Activated naive CD8-positive, alpha-beta T cell treated with anti-CD3 and anti-CD28 coated beads, Interleukin-2, amount 50 U/mL, for 16 hours (primary cell): ENCODE results near the gene CD2AP.
"Not testable (repeated sequence)": the region's sequence is repeated elsewhere in the genome, so short reads cannot be mapped to it uniquely, and the experiment has no call there.

Experiments
- DNase-seq: peaks from one replicate; pipeline ENCODE4 v3.0.0-alpha.2; 2020; ENCODE audit warnings: low read depth, low spot score

Gene CD2AP

DNA sequence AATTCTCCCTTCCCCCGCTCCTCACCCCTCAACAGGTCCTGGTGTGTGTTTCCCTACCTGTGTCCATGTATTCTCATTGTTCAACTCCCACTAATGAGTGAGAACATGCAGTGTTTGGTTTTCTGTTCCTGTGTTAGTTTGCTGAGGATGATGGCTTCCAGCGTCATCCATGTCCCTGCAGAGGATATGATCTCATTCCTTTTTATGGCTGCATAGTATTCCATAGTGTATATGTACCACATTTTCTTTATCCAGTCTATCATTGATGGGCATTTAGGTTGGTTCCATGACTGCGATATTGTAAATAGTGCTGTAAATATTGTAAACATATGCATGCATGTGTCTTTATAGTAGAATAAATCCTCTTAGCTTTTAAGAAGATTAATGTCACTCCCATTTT is 89.0 kb downstream of the CD2AP start:
- not testable (repeated sequence) for DNase-seq

DNA sequence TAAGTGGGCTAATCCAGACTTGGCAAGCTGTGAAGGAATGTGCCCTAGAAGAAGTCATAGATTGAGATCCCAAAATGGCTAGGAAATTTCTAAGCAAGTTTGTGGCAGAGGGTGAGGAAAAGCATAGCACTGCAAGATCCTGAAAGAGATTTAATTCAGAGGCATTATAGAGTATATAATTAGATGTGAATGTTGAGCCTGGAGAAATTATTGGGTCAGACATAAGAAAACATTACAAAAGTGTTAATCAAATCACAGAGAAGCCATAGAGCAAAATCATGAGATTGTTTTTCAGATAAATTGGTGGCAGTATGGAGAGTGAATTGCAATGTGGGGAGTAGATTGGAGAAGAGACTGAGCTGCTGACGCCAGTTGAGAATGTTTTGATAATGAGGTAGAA is 90.0 kb downstream of the CD2AP start:
- DNase-seq, result no peak

DNA sequence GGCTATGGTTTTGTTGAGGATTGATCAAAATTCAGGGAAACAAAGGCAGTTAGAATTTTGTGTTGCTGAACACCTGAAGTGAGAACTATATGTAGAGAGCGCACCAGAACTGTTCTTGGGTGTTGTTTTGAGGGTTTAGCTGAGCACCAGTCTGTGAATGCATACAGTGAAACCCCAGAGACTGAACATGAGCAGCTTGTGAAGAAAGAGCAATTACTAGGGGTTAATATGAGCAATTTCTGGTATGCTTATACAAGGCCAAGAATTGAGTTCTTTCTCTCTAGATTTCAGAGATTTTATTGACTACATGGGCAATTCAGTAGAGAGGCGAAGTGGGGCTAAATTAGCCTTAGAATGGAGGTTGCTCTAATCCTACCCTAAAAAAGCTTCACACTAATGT is 93.9 kb downstream of the CD2AP start:
- DNase-seq, result no peak

DNA sequence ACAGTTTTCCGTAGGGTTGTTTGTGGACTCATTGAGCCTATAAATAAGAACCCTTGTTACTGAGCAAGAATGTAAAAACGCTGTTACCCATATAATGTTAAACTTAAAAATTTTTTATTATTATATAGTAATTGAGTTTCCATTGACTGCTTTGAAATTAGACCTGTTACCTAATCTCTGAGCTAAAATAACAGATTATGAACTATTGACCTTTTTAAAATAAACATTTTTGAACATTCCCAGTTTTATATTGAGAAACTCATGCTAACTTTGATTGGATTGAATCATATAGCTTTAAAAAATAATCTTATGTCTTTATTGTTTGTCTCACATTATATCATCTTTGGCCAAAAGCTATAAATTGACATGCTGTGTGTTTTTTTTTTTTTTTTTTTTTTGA is 95.5 kb downstream of the CD2AP start:
- no peak for DNase-seq

DNA sequence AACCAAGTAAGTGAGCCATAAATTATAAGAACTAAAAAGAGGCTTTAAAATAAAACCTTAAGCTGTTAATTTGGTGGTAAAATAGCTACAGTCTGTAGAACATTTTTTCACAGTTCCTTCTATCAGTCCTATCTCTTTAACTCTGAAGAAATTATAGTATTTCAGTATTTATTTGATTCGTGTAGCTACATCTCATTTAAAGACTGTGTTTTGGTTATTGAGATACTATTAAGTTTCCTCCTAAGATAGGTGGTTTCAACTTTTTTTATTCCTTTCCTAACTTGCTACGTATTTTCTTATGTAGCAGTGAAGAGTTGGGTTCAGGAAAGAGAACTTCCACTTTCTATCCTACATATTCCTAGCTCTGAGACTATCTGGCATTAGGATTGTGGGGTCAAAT is 97.2 kb downstream of the CD2AP start:
- no peak for DNase-seq

DNA sequence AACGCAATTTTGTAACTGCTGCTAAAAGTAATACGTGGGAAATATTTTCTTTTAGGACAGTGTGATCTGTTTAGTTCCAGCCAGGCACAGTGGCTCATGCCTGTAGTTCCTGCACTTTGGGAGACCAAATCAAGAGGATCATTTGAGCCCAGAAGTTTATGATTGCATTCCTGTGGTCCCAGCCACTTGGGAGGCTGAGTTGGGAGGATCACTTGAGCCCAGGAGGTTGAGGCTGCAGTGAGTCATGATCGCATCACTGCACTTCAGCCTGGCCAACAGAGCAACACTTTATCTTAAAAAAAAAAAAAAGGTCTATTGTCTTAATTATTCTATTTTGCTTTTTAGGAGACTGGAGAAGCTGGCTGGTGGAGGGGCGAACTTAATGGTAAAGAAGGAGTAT is 101.5 kb downstream of the CD2AP start:
- no peak for DNase-seq

DNA sequence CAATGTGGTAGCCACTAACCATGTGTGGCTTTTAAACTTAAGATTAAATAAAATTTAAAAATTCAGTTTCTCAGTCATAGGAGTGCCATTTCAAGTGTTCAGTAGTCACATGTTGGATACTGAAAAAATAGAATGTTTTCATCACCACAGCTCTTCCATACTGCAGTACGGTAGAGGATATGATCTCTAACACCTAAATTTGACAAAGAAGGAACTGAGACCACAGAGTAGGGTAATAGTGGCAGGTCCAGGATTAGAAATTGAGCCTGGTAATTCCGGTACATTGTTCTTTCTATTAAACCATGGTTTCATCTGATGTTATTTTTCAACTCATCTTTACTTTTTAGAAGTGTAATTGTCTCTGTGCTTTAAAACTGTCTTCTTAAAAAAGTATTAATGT is 104.0 kb downstream of the CD2AP start:
- no peak for DNase-seq

DNA sequence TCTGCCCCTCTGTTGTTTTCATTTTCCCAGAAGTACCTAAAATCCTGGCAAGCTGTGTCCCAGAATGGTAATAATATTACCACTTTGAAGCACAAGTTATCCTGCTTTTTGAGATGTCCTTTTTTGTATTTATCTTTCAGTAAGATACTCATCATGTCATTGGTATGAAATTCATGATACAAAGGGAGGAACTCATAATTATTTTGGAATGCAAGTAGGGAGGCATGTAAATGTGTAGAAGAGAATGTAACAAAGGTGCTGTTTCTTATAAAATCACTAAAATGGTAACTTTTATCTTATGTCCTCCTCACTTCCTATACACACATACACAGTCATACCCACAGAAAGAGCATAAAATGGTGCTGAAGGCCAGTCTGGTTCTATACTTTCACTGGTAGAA is 109.9 kb downstream of the CD2AP start:
- no peak for DNase-seq

DNA sequence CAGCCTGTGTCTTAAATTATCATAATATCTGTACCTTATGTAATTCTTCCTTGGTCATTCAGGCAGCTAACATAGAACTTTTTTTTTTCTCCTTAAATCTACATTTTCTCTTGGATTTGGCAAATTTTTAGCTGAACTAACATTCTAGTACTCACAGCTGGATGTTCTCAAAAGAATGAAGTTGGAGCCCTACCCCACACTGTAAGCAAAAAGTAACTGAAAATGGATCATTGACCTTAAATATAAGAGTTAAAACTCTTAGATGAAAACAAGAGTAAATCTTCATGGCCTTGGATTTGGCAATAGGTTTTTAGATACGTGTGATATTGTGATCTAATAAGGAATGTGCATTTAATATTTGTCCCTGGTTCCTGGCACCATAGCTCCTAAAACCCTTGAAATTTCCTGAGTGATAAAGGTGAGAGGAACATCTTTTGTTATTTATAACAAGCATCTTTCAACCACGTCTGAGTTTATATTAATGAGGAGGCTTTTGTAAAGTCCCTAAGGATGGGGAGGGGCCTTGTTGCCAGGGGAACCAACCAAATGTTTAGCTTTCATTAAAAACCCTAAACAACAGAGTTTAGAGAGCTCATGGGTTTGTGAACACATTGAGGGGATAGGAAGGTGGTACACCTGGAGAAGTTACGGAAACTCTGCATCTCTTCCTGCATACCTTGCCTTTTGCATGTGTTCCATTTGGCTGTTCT is 114.7 kb downstream of the CD2AP start:
- no peak for DNase-seq

DNA sequence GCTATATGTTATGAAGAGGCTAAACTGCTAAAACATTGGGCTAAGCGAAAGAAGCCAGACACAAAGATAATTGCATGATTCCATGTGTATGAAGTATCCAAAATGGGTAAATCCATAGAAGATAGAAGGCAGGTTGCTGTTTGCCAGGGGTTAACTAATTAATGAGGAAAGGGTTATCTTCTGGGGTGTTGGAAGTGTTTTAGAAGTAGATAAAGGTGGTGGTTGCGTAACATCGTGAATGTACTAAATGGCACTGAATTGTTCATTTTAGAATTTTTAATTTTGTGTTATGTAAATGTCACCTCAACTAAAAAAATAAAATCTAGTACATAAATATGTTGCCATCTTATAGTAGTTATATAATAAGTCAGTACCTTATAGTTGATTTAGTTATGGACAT is 116.4 kb downstream of the CD2AP start:
- DNase-seq, result no peak

DNA sequence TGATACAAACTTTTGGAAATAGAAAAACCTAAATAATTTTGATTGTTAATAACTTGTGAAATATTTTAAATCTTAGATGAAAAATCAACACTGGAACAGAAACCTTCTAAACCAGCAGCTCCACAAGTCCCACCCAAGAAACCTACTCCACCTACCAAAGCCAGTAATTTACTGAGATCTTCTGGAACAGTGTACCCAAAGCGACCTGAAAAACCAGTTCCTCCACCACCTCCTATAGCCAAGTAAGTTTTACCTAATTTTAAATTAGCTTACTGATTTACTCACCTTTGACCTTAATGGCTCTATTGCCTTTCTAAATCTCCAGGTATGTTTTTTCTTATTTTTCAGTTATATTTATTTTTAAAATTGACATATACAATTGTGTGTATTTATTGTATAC is 118.2 kb downstream of the CD2AP start:
- DNase-seq, result no peak

DNA sequence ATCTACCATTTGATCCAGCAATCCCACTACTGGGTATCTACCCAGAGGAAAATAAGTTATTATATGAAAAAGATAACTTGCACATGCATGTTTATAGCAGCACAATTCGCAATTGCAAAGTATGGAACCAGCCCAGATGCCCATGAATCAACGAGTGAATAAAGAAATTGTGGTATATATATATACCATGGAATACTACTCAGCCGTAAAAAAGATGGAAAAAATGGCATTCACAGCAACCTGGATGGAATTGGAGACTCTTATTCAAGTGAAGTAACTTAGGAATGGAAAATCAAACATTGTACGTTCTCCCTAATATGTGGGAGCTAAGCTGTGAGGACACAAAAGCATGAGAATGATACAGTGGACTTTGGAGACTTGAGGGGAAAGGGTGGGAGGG is 120.8 kb downstream of the CD2AP start:
- no peak for DNase-seq

DNA sequence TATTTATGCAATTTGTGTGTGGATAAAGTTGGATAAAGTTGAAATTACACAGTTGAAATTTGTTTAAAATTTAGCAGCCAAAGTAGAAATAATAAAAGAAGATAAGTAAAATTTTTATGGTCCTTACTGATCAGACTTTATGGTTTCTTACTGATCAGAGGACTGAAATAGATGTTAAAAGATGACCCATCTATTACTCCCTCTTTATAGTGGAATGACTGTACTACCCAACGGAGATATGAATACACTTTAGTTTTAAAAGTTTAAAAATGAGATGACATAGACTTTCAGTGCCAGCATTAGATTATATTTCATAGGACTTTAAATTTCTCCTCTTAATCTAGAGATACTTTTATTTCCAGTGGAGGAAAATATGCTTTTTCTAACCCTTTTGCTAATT is 121.9 kb downstream of the CD2AP start:
- no peak for DNase-seq

DNA sequence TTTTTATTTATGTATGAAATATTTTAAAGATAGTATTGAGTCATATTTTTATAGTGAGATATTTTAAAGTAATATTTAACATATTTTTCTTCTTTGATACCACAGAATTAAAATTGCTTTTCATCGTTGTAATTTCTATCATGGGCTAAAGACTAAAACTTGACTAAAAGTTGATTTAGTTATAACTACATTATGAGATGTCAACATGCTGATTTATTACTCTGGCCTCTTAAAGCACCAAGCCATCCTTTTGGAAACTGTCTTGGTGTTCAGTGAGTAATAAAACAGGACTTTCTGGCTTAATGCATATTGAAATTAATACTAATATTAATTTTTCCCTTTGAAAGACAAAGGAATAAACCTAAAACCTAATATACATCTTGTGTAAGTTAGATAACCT is 125.6 kb downstream of the CD2AP start:
- no peak for DNase-seq

DNA sequence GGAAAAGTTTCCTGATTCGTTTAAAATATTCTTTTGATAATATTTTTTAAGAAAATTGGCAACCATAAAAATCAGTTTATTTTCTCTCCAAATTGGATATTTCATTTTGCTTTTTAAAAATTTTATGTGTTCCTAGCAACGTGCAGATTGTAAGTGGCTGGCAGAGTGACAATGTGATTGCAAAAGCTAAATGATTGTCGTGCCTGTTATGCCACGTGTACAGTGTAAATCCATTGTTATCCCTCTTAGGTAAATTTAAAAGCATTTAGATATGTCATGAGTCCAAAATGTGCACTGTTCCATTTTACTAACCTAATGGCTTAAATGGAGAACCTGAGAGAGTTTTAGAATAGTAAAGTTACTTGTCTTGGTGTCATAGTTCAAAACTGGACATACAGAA is 126.4 kb downstream of the CD2AP start:
- no peak for DNase-seq

DNA sequence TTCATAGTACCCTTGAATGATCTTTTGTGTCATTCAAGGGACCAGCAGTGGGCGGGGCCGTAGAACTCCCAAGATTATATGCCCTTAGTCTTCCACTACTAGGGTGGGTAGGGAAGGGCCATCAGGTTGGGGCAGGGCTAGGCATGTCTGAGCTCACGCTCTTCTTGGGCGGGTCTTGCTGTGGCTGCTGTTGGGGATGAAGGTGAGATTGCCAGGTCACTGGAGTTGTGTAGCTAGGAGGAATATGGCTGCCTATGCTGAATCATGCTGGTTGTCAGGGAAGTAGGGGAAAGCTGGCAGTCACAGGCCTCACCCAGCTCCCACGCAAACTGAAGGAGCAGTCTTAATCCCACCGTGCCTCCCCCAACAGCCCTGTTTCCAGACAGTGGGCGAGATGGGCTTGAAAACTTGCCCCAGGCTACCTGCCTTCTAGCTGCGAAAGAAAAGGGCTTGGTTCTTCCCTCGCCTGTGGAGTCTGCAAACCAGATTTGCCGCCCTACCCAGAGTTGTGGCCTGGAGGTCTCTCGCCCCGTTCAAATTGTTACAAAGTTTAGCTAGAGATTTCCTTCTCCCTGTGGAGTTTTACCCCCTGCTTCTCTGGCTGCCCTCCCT is 144.4 kb downstream of the CD2AP start:
- no peak for DNase-seq

DNA sequence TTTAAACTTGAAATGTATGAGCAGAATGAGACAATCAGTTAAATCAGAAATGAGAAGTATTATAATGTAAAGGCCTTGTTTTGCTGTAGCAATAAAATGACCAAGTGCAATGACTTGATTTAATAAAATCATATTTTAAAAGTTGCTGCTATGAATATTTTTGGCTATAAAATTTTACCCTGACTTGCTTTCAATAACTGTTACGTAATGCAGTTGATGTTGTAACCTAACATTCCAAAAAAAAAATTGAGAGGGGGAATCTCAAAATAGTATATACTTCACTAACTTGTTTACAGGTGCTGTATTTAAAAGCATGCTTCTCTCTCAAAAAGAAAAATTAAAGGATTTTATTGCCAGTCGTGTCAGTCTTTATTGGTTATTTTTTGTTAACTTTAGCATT is 149.2 kb downstream of the CD2AP start:
- DNase-seq, result no peak

DNA sequence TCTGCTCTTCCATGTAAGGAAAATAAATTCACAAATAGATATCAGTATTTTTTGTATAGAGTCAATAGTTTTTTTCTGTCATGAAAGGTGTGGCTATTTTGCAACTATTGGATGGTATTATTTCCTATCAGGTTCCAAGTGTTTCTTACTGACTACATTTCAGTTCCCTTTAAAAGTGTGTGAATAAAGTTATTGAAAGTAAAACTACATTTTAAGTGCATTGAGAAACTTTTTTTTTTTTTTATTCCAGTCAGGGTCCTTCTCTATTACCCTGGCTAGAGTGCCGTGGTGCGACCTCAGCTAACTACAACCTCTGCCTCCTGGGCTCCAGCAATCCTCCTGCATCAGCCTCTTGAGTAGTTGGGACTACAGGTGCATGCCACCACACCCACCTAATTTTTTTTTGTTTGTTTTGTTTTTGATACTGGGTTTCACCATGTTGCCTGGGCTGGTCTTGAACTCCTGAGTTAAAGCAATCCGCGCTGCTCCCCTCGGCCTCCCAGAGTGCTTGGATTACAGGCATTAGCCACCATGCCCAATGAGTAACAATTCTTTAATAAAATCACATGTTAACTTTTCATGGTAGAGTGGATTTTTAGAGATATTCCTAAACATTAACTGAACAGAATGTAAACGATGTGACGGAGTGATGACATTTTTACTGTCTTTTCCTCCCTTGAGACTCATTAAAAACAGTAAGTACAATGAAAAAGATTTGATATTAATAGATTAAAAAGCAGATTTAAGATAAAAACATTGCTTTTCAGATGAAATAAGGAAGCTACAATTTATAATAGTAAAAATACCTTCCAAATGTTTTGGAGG is 151.1 kb downstream of the CD2AP start:
- no peak for DNase-seq

DNA sequence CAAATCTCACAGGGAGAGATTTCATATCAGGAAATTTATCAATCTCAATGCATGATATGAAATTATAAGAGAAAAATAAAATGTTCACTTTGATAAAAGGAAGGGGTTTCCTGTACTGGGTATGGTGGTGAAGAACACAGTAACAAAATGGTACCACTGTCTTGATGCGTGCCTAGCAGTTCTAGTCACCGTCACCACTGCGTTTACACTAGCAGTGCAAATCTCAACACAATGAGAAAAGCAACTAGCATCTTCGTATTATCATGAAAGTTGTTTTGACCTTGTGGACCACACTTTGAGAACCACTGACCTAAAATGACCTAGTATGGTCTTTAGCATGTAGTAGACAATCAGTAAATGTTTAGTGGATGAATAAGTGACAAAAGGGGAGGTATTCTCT is 152.4 kb downstream of the CD2AP start:
- DNase-seq, result no peak

DNA sequence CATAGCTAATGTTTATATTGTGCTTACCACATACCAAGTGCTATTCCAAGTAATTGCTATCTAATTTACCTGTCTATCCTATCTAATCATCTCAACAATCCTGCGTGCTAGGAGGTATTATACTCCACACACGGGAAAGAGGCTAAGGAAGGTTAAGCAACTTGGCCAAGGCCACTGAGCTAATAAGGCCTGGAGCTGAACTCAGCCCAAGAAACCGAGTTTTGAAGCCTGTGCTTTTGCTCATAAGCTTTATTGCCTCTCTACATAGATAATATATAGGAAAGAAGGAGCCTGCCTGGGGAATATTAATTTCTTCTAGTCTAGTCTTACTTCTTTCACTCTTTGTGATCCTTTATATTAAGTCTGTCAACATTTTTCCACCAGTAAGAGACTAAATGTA is 153.0 kb downstream of the CD2AP start:
- DNase-seq, result no peak

DNA sequence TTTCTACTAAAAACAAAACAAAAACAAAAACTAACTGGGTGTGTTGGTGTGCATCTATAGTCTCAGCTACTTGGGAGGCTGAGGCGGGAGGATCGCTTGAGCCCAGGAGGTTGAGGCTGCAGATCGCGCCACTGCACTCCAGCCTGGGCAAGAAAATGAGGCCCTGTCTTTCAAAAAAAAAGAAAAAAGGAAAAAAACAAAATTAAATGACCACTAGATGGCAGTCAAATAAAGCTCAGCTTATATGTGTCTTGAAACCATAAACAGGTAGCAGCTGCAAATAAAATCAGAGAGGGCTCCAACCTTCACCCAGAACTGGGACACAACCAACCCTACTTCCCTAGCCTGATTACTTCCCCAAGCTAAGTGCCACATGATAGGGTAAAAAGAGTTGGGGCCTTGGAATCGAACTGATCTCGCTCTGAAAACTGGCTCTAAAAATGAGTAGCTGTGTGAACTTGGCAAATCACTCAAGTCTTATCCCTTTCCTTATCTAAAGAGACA is 153.7 kb downstream of the CD2AP start:
- DNase-seq, result no peak

DNA sequence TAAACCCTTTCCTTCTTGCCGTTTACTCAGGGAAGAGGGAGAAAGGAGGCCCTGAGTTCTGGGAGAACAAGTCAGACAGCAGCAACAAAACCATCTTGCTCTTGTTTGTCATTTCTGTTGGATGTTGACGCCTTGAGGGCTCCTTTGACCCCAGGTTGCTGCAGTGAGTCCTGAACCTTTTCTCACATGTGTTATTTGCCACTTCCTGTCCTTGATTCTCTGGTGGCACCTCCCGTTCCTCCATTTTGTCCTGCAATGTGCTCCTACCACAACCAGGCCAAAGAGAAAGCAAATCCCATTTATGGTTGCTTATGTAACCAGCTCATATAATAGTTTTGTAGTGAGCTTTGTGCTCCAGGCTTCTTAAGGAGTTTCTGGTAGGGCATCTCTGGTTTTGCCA is 154.2 kb downstream of the CD2AP start:
- DNase-seq, result no peak

DNA sequence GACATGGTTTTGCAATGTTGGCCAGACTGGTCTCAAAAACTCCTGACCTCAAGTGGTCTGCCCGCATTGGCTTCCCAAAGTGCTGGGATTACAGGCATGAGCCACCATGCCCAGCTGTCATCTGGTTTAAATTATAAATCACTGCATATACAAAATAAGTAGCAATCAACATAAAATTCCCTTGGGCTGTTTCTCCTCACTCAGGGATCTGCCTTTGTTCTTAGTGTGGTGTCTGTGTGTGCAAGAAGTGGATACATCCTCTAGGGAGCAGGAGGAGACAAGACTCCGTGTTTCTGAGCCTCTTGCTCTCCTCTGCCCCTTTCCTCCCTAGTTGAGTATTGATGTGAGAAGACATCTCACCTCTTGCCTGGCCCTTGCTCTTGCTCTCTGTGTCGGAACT is 155.6 kb downstream of the CD2AP start:
- DNase-seq, result no peak
